A673 (cell line): ENCODE results near the gene MND1. TPM values are rescaled to one million over a fixed set of nuclear protein-coding genes. Genes with fewer than 3 reads are reported as not detected.

Source experiments
- BruUV-seq: library from RNA; stranded (reverse); fragments of 400-500 nt; replicated peaks from 2 replicates; lab custom pipeline; 2021; lab: Mats Ljungman, UMichigan
- CTCF ChIA-PET: fragments of 300-600 bp; sonication (Branson Sonifier 250); formaldehyde crosslinking; loops from one replicate; lab custom pipeline; 2022; ENCODE audit warnings: antibody characterized with exemption; lab: Charles Lee
- POLR2A ChIA-PET: fragments of 300-600 bp; sonication (Branson Sonifier 250); formaldehyde crosslinking; loops from one replicate; lab custom pipeline; 2022; ENCODE audit warnings: antibody characterized with exemption; ENCODE audit not compliant: low non-redundant PET; lab: Charles Lee
- DNase-seq: peaks from one replicate; pipeline ENCODE4 v3.0.0-alpha.2; 2015; ENCODE audit warnings: low spot score
- H3K27ac ChIP-seq: fragments of 200-600 bp; sonication (generic); 2 replicates; pipeline ENCODE4 v1.5.1; 2016; ENCODE audit warnings: mixed run types, low read depth, mild to moderate bottlenecking, mixed read lengths, antibody characterized with exemption, low read length; ENCODE audit not compliant: poor library complexity, severe bottlenecking
- H3K27me3 ChIP-seq: fragments of 200-600 bp; sonication (generic); replicated peaks from 2 replicates; pipeline ENCODE4 v1.6.1; 2017; ENCODE audit warnings: mixed run types, low read depth, mild to moderate bottlenecking, mixed read lengths, antibody characterized with exemption, low read length; ENCODE audit not compliant: insufficient read depth, poor library complexity
- H3K36me3 ChIP-seq: fragments of 200-600 bp; sonication (generic); 2 replicates; pipeline ENCODE4 v1.6.1; 2016; ENCODE audit warnings: mixed run types, mild to moderate bottlenecking, mixed read lengths, antibody characterized with exemption, low read length; ENCODE audit not compliant: insufficient read depth, poor library complexity, severe bottlenecking
- H3K4me1 ChIP-seq: fragments of 200-600 bp; sonication (generic); 2 replicates; pipeline ENCODE4 v1.6.1; 2017; ENCODE audit warnings: mixed run types, mild to moderate bottlenecking, mixed read lengths, antibody characterized with exemption, low read length; ENCODE audit not compliant: insufficient read depth, poor library complexity, severe bottlenecking
- H3K4me3 ChIP-seq: fragments of 200-600 bp; sonication (generic); 2 replicates; pipeline ENCODE4 v1.5.1; 2016; ENCODE audit warnings: low read depth, mixed run types, mild to moderate bottlenecking, mixed read lengths, low read length; ENCODE audit not compliant: poor library complexity, severe bottlenecking
- H3K9me3 ChIP-seq: fragments of 200-600 bp; sonication (generic); 2 replicates; pipeline ENCODE4 v1.6.1; 2016; ENCODE audit warnings: mixed run types, low read depth, mild to moderate bottlenecking, mixed read lengths, antibody characterized with exemption, low read length; ENCODE audit not compliant: poor library complexity, severe bottlenecking
- EZH2 ChIP-seq: fragments of 200-600 bp; sonication (generic); IDR thresholded peaks from 2 replicates; pipeline ENCODE4 v1.6.1; 2017; ENCODE audit warnings: borderline replicate concordance, low read depth, mild to moderate bottlenecking, mixed read lengths, antibody characterized with exemption, low read length; ENCODE audit not compliant: poor library complexity, severe bottlenecking
- intact Hi-C: fragments of 100-400 bp; cut with micrococcal nuclease; formaldehyde crosslinking; loops from one replicate; pipeline ENCODE4 v1.10.0; 2022; ENCODE audit not compliant: unreplicated experiment
- total RNA-seq: library from RNA; stranded (reverse); gene quantifications from 2 replicates; pipeline ENCODE4 v1.2.3, GENCODE V29; 2021
- TF ChIP-seq, protein P1 (sequence below): fragments of 300-800, 200-600 bp; sonication (generic); conservative IDR thresholded peaks from 2 replicates; pipeline ENCODE4 v1.5.1; 2017; ENCODE audit warnings: low read depth, mild to moderate bottlenecking, antibody characterized with exemption, low read length, moderate library complexity, mixed read lengths

Gene MND1
- total RNA-seq, 1 experiment from 2014 or later: 43.7 TPM

DNA sequence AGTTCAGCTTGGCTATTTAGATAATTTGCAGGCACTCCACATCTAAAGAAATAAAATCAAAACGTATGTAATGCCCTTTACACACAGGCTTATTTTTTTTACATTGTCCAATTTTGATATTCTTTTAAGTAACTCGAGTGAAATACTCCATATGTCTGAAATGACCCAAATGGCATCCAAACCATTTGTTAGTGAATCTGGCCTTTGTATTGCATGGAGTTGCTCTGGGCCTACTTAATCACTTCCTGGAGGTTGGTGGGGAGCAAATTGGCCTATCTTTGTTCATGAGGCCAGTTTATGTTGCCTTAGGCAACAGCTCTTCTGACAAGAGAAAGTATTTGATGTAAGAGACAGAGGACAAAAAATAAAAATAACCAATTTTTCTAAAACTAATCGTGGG, 74.1 kb downstream of the MND1 start:
- no peak for TF ChIP-seq EZH2
- TF ChIP-seq, protein P1, sequence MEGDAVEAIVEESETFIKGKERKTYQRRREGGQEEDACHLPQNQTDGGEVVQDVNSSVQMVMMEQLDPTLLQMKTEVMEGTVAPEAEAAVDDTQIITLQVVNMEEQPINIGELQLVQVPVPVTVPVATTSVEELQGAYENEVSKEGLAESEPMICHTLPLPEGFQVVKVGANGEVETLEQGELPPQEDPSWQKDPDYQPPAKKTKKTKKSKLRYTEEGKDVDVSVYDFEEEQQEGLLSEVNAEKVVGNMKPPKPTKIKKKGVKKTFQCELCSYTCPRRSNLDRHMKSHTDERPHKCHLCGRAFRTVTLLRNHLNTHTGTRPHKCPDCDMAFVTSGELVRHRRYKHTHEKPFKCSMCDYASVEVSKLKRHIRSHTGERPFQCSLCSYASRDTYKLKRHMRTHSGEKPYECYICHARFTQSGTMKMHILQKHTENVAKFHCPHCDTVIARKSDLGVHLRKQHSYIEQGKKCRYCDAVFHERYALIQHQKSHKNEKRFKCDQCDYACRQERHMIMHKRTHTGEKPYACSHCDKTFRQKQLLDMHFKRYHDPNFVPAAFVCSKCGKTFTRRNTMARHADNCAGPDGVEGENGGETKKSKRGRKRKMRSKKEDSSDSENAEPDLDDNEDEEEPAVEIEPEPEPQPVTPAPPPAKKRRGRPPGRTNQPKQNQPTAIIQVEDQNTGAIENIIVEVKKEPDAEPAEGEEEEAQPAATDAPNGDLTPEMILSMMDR: no peak
- ChIA-PET CTCF (no interaction called here), POLR2A (no interaction called here)
- H3K4me1 ChIP-seq: peaks cover 8% of the 10 kb centered on the region
- BruUV-seq: no TSS peak
- H3K4me3 ChIP-seq: no peak overlapping the region
- peak overlapping the region; percentile 14 for H3K27ac ChIP-seq
- H3K27me3 ChIP-seq: no peaks in the 10 kb centered on the region
- peak; percentile 52 for DNase-seq
- no peaks in the 10 kb centered on the region for H3K36me3 ChIP-seq
- no peaks in the 10 kb centered on the region for H3K9me3 ChIP-seq
- intact Hi-C loops: loop anchor here (5.0 kb wide), 1 partner anchor 71 kb away; no protein-coding TSS in a partner anchor

DNA sequence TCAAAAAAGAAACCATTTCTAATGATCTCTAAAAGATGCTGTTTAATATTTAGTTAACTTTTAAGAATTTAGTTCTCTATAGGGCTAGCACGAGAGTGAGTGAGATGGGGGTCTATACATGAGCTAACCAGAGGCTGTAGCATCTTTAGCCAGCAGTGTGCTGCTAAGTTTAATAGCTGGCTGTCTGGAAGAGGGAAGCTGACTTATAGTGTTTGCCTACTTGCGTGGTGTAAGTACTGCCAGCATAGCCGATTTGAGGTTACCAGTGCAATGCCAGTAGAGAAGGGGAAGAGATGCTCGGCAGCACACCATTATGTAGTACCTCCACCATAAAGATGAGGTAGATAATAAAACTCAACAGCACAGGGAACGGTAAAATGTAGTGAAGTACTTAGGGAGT, 74.5 kb downstream of the MND1 start:
- Histone ChIP-seq H3K9me3 (no peaks in the 10 kb centered on the region), H3K27ac (no peak overlapping the region), H3K36me3 (no peaks in the 10 kb centered on the region), H3K4me3 (no peak overlapping the region), H3K4me1 (peaks cover 4% of the 10 kb centered on the region), H3K27me3 (no peaks in the 10 kb centered on the region)
- ChIA-PET CTCF (no interaction called here), POLR2A (no interaction called here)
- intact Hi-C loops: loop anchor here (5.0 kb wide), 1 partner anchor 72 kb away; no protein-coding TSS in a partner anchor
- TF ChIP-seq, protein P1: no peak
- TF ChIP-seq EZH2: no peak
- DNase-seq: no peak
- BruUV-seq: no TSS peak

DNA sequence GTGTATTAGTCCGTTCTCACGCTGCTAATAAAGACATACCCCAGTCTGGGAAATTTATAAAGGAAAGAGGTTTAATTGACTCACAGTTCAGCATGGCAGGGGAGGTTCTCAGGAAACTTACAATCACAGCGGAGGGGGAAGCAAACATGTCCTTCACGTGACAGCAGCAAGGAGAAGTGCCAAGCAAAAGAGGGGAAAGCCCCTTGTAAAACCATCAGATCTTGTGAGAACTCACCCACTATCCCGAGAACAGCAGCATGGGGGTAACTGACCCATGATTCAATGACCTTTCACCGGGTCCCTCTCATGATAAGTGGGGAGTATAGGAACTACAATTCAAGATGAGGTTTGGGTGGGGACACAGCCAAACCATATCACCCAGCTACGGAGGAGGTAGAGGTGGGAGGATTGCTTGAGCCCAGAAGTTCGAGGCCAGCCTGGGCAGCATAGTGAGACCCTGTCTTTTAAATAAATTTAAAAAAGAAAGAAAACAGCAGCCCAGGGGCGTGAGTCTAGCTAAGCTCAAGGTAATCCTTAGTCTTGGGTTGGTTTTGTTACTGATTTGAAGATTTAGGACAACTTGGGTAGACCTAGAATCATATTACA, 75.3 kb downstream of the MND1 start:
- peaks cover 4% of the 10 kb centered on the region for H3K4me1 ChIP-seq
- no TSS peak for BruUV-seq
- H3K27me3 ChIP-seq: no peaks in the 10 kb centered on the region
- H3K9me3 ChIP-seq: no peaks in the 10 kb centered on the region
- CTCF ChIA-PET: no interaction called here
- no peak for DNase-seq
- no peaks in the 10 kb centered on the region for H3K36me3 ChIP-seq
- POLR2A ChIA-PET: interaction anchor here (0.6 kb wide), 1 partner anchor 277 kb away, joined by 3 read pairs; no protein-coding TSS in a partner anchor
- intact Hi-C loops: loop anchor here (5.0 to 10.0 kb wide), 2 partner anchors 72 to 275 kb away; no protein-coding TSS in a partner anchor
- TF ChIP-seq, protein P1: no peak
- TF ChIP-seq EZH2: no peak
- no peak overlapping the region for H3K27ac ChIP-seq
- H3K4me3 ChIP-seq: no peak overlapping the region
